Measurements from ENCODE around the gene MOGAT2.

Gene MOGAT2

DNA sequence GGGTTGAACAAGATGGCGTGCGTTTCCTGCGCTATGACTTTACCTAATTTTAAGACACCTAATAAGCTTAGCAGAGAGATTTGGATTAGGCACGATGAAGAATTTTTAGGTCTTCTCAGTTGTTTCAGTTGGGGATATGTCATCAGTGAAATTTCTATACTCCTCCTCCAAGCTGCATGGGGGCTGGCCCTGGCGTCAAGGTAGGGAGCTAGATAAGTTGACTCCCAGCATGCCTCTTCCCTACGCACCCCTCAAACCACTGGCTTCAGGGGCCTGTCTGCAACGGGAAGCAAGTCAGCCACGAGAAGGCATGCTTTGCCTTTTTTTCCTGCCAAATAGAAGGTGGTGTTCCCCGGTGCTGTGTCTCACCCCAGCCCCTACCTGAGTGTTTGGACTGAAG, 64.2 kb downstream of the MOGAT2 start:
- DNase-seq = no peak

All from CD4-positive, alpha-beta T cell treated with Interleukin-21 for 1 hour (primary cell).